ENCODE data around the gene GIPR. TPM values are rescaled to one million over a fixed set of nuclear protein-coding genes. Genes with fewer than 3 reads are reported as not detected.
A peak's percentile ranks its signal among the peaks of the same experiment; 100 is the strongest.
"Not testable (repeated sequence)": the region's sequence is repeated elsewhere in the genome, so short reads cannot be mapped to it uniquely, and the experiment has no call there.

The GIPR gene, protein sequence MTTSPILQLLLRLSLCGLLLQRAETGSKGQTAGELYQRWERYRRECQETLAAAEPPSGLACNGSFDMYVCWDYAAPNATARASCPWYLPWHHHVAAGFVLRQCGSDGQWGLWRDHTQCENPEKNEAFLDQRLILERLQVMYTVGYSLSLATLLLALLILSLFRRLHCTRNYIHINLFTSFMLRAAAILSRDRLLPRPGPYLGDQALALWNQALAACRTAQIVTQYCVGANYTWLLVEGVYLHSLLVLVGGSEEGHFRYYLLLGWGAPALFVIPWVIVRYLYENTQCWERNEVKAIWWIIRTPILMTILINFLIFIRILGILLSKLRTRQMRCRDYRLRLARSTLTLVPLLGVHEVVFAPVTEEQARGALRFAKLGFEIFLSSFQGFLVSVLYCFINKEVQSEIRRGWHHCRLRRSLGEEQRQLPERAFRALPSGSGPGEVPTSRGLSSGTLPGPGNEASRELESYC
- polyA plus RNA-seq (2013, experiment 1 of 2) = 0.07 TPM
- 0.10 TPM for polyA plus RNA-seq (2013, experiment 2 of 2)

DNA sequence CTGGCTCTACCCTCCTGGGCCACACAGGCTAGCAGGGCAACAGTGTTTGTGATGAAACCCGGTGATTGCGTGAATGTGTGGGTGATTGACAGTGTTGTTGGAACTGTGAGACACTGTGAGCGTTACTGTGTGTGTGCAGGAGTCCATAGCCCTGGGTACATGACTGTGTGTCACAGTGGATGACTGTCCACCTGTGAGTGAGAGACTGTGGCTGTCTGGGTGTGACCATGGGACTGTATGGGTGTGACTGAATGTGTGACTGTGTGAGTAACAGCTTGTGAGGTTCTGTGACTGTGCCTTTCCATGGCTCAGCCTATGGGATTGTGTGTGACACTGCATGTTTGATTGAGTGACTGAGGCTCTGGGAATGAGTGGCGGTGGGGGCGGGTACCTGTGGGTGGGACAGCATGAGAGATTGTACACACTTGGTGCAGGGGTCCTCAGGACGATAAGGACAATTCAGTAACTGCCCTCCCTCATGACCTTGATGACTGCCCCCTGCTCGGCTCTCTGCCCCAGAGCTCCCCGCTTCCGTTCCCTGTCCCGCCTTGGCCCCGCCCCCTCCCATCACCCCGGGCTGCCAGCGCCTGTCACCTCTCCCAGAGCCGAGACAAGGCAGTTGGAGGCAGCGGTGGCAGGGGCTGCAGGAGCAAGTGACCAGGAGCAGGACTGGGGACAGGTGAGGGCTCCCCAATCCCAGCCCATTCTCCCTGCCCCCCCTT lies at the start of gene GIPR:
Gene GIPR, plus strand, starts transcription at position 602 of the 722 bp plus-strand sequence. CDS start 1,300 bp downstream, outside the sequence.
- Histone ChIP-seq H4K5ac (ENCODE audit: low read length) (no peak within 1 kb of the TSS), H3K4me2 (ENCODE audit: low read length) (peak within 1 kb of the TSS; percentile 68), H3K4me3 (ENCODE audit: low read length) (no peak within 1 kb of the TSS), H4K8ac (ENCODE audit: low read depth, low read length) (no peak within 1 kb of the TSS), H2BK5ac (ENCODE audit: low read length) (no peak within 1 kb of the TSS), H3K27ac (ENCODE audit: low read depth, low read length) (no peak within 1 kb of the TSS), H3K4ac (ENCODE audit: low read depth, low read length) (no peak within 1 kb of the TSS), H3K9ac (ENCODE audit: low read length) (peak within 1 kb of the TSS; percentile 33), H3K79me1 (ENCODE audit: low read length) (no peaks in the 10 kb centered on the region), H3K18ac (ENCODE audit: low read length) (no peak within 1 kb of the TSS), H2BK120ac (ENCODE audit: low read depth, low read length) (no peak within 1 kb of the TSS), H3K36me3 (ENCODE audit: control insufficient read depth, insufficient read depth, low read length) (no peaks in the 10 kb centered on the region), H3K79me2 (ENCODE audit: control insufficient read depth, insufficient read depth, low read length) (no peaks in the 10 kb centered on the region), H3K4me1 (ENCODE audit: control insufficient read depth, low read depth, low read length) (no peaks in the 10 kb centered on the region), H2AK5ac (ENCODE audit: low read length) (no peak within 1 kb of the TSS), H2BK15ac (replicated peaks; ENCODE audit: low read depth) (no peak within 1 kb of the TSS), H3K27me3 (ENCODE audit: insufficient read depth, low read length, poor library complexity) (no peaks in the 10 kb centered on the region), H3K23ac (ENCODE audit: low read length) (no peak within 1 kb of the TSS), H3K56ac (ENCODE audit: low read length) (peak within 1 kb of the TSS; percentile 70)
- DNase-seq = peak; percentile 85
- WGBS (ENCODE audit: extremely low coverage, insufficient coverage, low lambda C conversion rate) = no CpG with 5 or more reads among the region's 15 CpGs

DNA sequence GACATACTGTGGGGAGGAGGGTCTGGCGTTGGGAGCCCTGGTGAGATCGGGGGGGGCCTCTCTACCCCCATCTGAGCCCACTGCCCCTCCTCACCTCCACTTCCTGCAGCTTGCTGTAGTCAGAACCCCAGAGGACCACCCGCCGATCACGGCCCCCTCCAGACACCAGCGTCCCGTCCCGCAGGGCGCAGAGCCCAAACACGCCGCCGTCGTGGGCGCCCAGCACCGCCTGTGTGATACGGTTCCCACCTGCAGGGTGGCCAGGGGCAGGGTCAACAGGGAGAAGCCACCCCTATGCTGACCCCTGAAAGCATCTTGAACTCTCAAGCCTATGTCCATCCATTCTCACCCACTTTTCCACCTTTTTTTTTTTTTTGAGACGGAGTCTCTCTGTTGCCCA lies 46.6 kb upstream of the GIPR start:
- Histone ChIP-seq H3K27me3 (ENCODE audit: insufficient read depth, low read length, poor library complexity) (no peaks in the 10 kb centered on the region), H3K18ac (ENCODE audit: low read length) (no peak overlapping the region), H4K8ac (ENCODE audit: low read depth, low read length) (no peak overlapping the region), H2BK120ac (ENCODE audit: low read depth, low read length) (no peak overlapping the region), H3K79me1 (ENCODE audit: low read length) (no peaks in the 10 kb centered on the region), H3K27ac (ENCODE audit: low read depth, low read length) (no peak overlapping the region), H3K9ac (ENCODE audit: low read length) (no peak overlapping the region), H4K5ac (ENCODE audit: low read length) (no peak overlapping the region), H3K4me1 (ENCODE audit: control insufficient read depth, low read depth, low read length) (no peaks in the 10 kb centered on the region), H2BK5ac (ENCODE audit: low read length) (no peak overlapping the region), H3K36me3 (ENCODE audit: control insufficient read depth, insufficient read depth, low read length) (peaks cover 1% of the 10 kb centered on the region), H2BK15ac (replicated peaks; ENCODE audit: low read depth) (no peak overlapping the region), H3K23ac (ENCODE audit: low read length) (no peak overlapping the region), H2AK5ac (ENCODE audit: low read length) (no peak overlapping the region), H3K4me2 (ENCODE audit: low read length) (no peak overlapping the region), H3K56ac (ENCODE audit: low read length) (no peak overlapping the region), H3K4me3 (ENCODE audit: low read length) (no peak overlapping the region), H3K4ac (ENCODE audit: low read depth, low read length) (no peak overlapping the region), H3K79me2 (ENCODE audit: control insufficient read depth, insufficient read depth, low read length) (no peaks in the 10 kb centered on the region)
- no peak for DNase-seq
- no CpG with 5 or more reads among the region's 17 CpGs for WGBS (ENCODE audit: extremely low coverage, insufficient coverage, low lambda C conversion rate)

DNA sequence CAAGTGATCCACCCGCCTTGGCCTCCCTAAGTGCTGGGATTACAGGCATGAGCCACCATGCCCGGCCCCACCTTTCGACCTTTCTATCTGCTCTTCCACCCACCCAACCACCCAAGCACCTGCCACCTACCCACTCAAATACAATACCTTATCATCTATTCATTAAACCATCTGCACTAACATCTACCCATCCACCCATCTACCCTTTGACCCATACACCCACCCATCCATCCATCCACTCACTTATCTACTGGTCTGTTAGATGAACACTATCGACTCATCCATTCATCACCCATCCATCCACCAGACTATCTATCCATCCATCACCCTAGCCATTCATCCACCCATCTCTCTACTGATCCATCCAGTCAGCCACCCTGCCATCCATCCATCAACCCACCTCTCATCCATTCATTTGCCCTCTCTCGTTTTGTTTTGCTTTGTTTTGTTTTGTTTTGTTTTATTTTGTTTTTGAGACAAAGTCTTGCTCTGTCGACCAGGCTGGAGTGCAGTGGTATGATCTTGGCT lies 46.0 kb upstream of the GIPR start:
- Histone ChIP-seq H3K4me1 (ENCODE audit: control insufficient read depth, low read depth, low read length) (no peaks in the 10 kb centered on the region), H2BK120ac (ENCODE audit: low read depth, low read length) (no peak overlapping the region), H2BK15ac (replicated peaks; ENCODE audit: low read depth) (no peak overlapping the region), H3K27ac (ENCODE audit: low read depth, low read length) (no peak overlapping the region), H3K23ac (ENCODE audit: low read length) (no peak overlapping the region), H3K18ac (ENCODE audit: low read length) (no peak overlapping the region), H3K4ac (ENCODE audit: low read depth, low read length) (no peak overlapping the region), H3K56ac (ENCODE audit: low read length) (no peak overlapping the region), H3K79me2 (ENCODE audit: control insufficient read depth, insufficient read depth, low read length) (no peaks in the 10 kb centered on the region), H4K5ac (ENCODE audit: low read length) (no peak overlapping the region), H3K36me3 (ENCODE audit: control insufficient read depth, insufficient read depth, low read length) (peaks cover 1% of the 10 kb centered on the region), H2AK5ac (ENCODE audit: low read length) (no peak overlapping the region), H3K79me1 (ENCODE audit: low read length) (no peaks in the 10 kb centered on the region), H3K4me3 (ENCODE audit: low read length) (no peak overlapping the region), H3K9ac (ENCODE audit: low read length) (no peak overlapping the region), H3K27me3 (ENCODE audit: insufficient read depth, low read length, poor library complexity) (no peaks in the 10 kb centered on the region), H3K4me2 (ENCODE audit: low read length) (no peak overlapping the region), H4K8ac (ENCODE audit: low read depth, low read length) (no peak overlapping the region), H2BK5ac (ENCODE audit: low read length) (no peak overlapping the region)
- WGBS (ENCODE audit: extremely low coverage, insufficient coverage, low lambda C conversion rate) = no CpG with 5 or more reads among the region's 6 CpGs
- DNase-seq = no peak

DNA sequence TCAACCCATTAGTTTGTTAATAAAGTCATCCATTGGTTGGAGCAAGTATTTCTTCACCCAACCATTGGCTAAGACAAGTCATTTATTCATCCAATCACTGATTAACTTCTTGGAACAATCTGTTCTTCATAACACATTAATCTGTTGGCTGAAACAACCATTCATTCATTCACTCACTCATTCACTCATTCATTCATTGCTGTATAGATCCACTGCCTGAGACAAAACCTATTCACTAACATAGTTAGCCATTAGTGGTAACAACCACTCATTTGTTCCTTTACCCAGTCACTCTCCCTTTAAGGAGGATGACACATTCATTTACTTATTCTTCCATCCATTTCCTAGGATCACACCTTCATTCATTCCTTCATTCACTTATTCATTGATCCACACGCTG lies 44.0 kb upstream of the GIPR start:
- Histone ChIP-seq H4K8ac (ENCODE audit: low read depth, low read length) (no peak overlapping the region), H4K5ac (ENCODE audit: low read length) (no peak overlapping the region), H2BK5ac (ENCODE audit: low read length) (no peak overlapping the region), H3K23ac (ENCODE audit: low read length) (no peak overlapping the region), H3K18ac (ENCODE audit: low read length) (no peak overlapping the region), H3K27ac (ENCODE audit: low read depth, low read length) (no peak overlapping the region), H3K79me1 (ENCODE audit: low read length) (no peaks in the 10 kb centered on the region), H2AK5ac (ENCODE audit: low read length) (no peak overlapping the region), H2BK120ac (ENCODE audit: low read depth, low read length) (no peak overlapping the region), H3K4me1 (ENCODE audit: control insufficient read depth, low read depth, low read length) (no peaks in the 10 kb centered on the region), H3K4me3 (ENCODE audit: low read length) (no peak overlapping the region), H3K79me2 (ENCODE audit: control insufficient read depth, insufficient read depth, low read length) (no peaks in the 10 kb centered on the region), H3K27me3 (ENCODE audit: insufficient read depth, low read length, poor library complexity) (no peaks in the 10 kb centered on the region), H3K4ac (ENCODE audit: low read depth, low read length) (no peak overlapping the region), H2BK15ac (replicated peaks; ENCODE audit: low read depth) (no peak overlapping the region), H3K36me3 (ENCODE audit: control insufficient read depth, insufficient read depth, low read length) (peaks cover 1% of the 10 kb centered on the region), H3K4me2 (ENCODE audit: low read length) (no peak overlapping the region), H3K9ac (ENCODE audit: low read length) (no peak overlapping the region), H3K56ac (ENCODE audit: low read length) (no peak overlapping the region)
- WGBS (ENCODE audit: extremely low coverage, insufficient coverage, low lambda C conversion rate) = no CpG with 5 or more reads among the region's 1 CpG
- no peak for DNase-seq

DNA sequence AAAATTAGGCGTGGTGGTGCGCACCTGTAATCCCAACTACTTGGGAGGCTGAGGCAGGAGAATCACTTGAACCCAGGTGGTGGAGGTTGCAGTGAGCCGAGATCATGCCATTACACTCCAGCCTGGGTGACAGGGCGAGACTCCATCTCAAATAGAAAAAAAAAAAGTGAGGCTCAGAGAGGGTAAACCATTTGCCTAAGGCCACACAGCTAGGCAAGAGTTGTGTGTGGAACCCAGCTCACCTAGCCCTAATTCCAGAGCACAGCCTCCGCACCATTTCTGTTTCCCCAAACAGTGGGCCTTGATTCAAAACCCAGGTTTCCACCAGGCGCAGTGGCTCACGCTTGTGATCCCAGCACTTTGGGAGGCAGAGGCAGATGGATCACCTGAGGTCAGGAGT lies 39.8 kb upstream of the GIPR start:
- not testable (repeated sequence) for H2AK5ac ChIP-seq (ENCODE audit: low read length); H3K56ac ChIP-seq (ENCODE audit: low read length); H3K79me2 ChIP-seq (ENCODE audit: control insufficient read depth, insufficient read depth, low read length); H2BK120ac ChIP-seq (ENCODE audit: low read depth, low read length); H3K9ac ChIP-seq (ENCODE audit: low read length); H3K4me3 ChIP-seq (ENCODE audit: low read length); H3K4me1 ChIP-seq (ENCODE audit: control insufficient read depth, low read depth, low read length); H3K18ac ChIP-seq (ENCODE audit: low read length); H2BK15ac ChIP-seq (replicated peaks; ENCODE audit: low read depth); H3K27ac ChIP-seq (ENCODE audit: low read depth, low read length); H3K79me1 ChIP-seq (ENCODE audit: low read length); DNase-seq; H2BK5ac ChIP-seq (ENCODE audit: low read length); H3K23ac ChIP-seq (ENCODE audit: low read length); H3K36me3 ChIP-seq (ENCODE audit: control insufficient read depth, insufficient read depth, low read length); H3K4ac ChIP-seq (ENCODE audit: low read depth, low read length); H4K8ac ChIP-seq (ENCODE audit: low read depth, low read length); H3K27me3 ChIP-seq (ENCODE audit: insufficient read depth, low read length, poor library complexity); H4K5ac ChIP-seq (ENCODE audit: low read length); H3K4me2 ChIP-seq (ENCODE audit: low read length)
- WGBS (ENCODE audit: extremely low coverage, insufficient coverage, low lambda C conversion rate) = no CpG with 5 or more reads among the region's 7 CpGs

Measured in mesendoderm (in vitro differentiated cells).